Raji (cell line): ENCODE results near the gene LCP2.

ENCODE experiments used
- POLR2A ChIP-seq: IDR thresholded peaks from 2 replicates; pipeline ENCODE4 v1.6.1; 2011; ENCODE audit warnings: low read depth, low read length, control low read depth; ENCODE audit not compliant: insufficient read depth

LCP2 gene

DNA sequence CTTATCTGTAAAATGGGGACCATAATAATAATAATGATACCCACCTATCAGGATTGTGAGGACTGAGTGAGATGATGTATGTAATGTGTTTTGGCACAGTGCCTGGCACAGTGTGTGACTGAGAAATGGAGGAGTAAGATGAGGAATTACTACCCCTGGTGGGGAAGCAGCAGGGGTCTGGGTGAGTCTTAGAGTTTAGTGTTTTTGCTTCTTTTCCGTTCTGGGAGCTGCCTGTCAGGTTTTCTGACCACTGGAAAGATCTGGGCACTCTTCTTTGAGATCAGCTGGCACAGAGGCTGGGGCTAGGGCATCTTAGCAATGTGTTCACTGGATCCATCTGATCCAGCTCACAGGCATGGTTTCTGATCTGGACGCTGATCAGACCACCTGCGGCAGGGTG is 8.5 kb downstream of the LCP2 start:
- no peak for TF ChIP-seq POLR2A

DNA sequence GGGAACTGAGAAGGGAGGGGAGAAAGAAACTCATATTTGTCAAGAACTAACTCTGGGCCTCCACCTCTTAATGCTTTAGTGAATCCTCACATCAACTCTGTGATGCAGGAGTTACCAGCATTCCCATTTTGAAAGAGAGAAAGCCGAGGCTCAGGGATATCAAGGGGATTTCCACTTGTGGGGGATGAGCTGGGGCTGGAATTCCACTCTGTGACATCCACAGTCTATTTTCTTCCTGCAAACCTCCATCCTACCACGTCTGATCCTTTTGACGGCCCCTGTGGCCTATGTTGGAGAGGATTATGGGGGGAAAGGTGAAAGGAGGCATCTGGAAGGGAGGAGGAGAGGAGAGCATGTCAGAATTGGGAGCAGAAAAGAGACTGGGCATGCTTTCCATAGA is 9.0 kb downstream of the LCP2 start:
- no peak for TF ChIP-seq POLR2A

DNA sequence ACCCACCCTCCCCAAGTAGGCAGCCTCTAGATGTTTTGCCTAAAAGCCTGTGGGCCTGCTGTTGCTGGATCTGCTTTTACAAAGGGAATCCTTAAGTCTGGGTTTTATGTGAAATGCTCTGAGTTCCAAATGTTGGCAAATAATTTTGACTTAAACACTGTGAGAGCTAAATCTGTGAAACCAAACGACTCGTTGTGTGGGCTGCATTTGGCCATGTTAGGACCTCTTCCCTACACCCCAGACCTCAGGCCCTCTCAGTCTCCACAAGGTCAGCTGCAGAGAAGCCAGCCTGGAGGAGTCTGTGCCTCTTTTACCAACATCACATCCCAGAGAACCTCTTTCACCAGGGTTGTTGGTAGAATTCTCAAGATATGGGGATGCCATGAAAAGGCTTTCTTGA is 9.4 kb downstream of the LCP2 start:
- TF ChIP-seq POLR2A: no peak

DNA sequence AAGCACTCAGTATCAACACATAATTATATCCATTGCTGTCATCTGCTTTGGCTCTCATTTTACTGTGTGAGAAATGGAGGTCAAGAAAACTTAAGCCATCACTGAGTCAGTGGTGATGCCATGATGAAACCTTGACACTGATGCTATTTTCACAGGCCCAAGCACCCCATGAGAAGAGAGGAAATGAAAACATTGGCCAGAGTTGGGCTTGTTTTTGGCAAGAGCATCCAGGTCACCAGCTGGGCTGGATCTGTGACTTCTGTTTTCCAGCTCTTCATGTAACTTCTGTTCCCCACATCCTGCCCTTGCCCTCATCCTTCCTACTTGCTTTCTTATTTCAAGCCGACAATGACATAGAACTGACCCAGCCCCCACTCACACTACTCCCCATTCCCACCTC is 10.0 kb downstream of the LCP2 start:
- no peak for TF ChIP-seq POLR2A

DNA sequence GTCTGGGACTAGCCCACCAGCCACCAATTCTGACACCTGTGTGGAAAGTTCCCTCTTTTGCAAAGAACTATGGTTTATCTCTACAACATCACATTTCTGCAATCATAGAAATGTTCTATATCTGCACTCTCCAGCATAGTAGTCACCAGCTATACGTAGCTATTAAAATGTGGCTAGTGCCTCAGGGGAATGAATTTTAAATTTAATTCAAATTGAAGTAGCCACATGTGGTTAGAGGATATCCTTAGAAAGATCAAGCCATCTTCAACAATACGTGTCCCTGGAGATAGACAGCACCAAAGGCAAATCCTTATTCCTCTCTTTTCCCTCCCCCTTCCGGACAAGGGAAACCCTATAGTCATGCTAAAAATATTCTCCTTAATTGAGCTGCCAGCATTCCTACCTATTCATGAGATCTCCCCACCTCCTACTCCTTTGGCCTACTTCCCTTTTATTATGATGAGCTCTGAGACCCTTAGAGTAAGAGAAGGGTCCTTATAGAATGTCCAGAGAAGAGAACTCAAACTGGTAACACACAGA is 11.1 kb downstream of the LCP2 start:
- no peak for TF ChIP-seq POLR2A

DNA sequence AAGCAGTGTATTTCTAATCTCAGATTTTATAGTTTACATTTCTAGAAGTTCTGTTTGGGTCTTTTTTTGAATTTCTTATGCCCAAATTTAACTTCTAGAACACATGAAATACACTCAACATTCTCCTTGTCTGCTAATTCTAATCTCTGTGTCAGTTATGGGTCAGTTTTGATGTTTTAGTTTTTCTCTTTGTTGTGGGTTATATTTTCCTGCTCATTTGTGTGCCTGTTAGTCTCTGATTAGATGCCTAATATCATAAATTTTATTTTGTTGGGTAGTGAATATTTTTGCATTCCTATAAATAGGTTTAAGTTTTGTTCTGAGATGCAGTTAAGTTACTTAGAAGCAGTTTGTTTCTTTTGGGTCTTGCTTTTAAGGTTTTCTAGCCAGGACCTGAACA is 12.4 kb downstream of the LCP2 start:
- TF ChIP-seq POLR2A: no peak

DNA sequence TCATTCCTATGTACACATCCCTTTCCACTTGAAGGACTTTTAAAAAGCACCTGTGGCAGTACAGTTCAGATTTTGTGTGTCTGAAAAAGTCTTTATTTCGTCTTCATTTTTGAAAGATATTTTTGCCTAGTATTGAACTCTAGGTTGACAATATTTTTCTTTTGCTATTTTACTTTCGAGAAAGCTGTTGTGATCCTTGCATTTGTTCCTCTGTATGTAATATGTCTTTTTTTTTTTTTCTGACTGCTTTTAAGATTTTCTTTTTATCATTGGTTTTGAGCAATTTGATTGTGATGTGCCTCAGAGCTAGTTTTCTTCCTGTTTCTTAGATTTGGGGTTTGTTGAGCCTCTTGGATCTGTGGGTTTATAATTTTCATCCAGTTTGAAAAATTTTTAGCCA is 13.3 kb downstream of the LCP2 start:
- no peak for TF ChIP-seq POLR2A

DNA sequence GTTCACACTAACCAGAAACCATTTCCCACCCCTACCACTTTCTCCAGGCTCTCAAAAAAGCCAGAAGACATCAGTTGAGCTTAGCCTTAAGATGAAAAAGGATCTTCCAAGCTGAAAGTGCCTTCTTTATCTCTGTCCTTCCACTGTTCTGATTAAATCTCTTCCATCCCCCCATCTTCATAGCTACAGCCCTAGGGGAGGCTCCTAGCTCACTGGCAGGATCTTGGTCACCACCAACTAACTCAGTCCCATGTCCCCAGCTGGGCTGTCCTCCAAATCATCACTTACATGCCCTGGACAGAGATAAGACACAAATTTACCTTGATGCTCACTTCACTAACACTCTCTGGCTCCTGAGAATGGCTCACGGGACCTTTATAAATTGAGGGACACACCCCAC is 14.3 kb downstream of the LCP2 start:
- no peak for TF ChIP-seq POLR2A

DNA sequence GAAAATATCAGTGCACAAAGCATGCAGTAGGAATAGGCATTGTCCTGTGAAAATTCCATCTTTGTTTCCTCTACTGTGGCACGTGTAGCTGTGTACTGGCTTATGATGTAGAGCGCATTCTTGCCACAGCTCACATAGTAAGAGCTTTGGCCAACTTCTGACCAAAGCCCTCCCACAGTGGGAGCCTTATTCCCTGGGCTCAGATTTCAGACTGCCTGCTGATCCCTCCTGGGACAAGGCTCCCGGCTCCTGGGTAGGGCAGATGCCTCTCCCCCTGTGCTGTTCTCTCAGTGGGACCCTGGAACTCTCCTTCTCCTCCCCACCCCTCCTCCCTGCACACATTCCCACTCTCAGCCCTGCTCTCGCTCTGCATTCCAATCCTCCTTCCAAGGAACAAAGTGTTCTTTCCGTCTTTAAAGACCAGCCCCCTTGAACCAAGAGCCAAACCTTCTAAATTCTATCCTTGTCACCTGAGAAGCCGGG is 17.5 kb downstream of the LCP2 start:
- TF ChIP-seq POLR2A: no peak

DNA sequence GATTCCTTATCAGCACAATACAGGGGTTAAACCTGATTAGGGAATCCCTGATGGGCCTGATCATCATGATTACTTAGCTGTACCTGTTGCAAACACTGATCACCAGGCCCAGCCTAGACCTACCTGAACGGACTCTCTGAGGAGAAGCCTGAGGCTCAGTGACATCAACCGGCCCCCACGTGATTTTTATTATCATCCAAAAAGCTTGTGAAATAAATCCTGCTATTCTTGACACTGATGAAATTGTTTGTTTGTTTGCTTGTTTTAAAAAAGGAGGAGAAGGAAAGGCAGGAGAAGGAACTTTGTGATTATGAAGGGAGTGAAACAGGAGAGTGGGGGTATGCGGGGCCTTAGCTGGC is 18.1 kb downstream of the LCP2 start:
- no peak for TF ChIP-seq POLR2A

DNA sequence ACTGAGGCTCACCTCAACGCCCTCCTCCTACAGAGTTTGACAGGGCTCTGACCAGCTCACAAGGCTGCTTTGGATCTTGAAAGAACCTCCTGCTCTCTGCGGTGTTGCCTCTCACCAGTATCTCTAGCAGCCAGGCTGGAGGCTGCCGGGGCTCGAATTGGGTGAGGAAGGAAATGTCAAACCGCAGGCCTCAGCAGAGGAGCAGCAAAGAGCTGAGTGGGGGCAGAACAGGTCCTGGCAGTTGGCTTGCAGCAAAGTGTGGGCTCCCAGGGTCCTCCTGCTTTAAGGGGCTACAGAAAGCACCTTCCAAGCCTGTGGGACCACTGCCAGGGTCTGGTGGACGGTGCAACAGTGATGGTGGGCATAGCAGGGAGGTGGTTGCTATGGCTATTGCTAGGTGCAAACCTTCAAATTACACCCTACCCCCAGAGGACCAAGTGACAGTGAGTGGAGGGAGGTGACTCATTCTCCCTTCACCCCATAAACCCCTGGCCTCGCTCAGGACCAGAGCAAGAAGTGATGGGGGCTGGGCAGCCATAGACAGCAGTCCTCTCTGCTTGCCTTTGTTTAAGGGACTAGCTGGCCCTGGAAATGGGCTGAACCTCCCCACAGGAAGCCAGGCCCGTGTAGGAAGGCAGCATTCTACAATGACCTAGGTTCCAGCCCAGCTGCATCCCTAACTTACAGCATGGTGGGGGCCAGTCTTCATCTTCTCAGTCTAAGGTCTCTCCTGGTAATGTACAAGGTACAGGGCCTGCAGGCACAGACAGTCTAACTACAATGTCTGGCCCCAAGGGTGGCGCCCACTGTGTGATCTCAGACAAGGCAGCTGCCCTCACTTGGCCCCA is 18.7 kb downstream of the LCP2 start:
- TF ChIP-seq POLR2A: no peak

DNA sequence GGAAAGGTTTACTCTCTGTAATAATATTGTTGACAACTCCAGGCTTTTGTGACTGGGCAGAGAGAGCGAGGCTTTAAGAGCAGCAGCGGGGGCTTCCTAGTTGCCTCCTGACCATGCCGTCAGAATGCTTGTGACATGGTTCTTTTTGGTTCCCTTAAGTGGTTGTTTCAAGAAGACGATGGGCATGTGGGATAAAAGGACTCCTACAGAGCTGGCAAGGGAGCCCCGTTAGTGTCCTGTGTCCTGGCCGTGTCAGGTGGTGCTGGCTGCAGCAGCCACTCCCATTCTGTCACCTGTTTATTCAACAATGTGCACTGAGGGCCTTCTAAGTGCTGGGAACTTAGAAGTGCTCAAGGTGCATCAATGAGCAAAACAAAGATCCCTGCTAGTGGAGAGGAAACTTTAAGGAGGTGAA is 19.7 kb downstream of the LCP2 start:
- no peak for TF ChIP-seq POLR2A

DNA sequence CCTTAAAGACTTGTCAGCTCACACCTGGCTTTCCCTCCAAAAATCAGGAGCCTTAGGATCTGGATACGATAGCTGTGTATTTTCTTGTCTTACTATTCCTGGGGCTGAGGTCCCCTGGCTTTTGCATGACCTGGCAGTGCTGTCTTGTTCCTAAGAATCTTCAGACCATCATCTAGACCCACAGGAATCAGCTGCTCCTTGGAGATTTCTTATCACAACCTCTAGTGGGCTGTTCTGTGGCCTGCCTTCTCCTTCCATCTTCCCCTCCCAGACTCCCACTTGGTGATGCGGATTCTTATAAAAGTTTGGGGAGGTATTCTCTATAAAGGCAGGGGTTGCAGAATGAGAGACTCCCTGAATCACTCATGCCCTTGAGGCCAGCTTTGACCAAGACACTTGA is 21.4 kb downstream of the LCP2 start:
- no peak for TF ChIP-seq POLR2A

DNA sequence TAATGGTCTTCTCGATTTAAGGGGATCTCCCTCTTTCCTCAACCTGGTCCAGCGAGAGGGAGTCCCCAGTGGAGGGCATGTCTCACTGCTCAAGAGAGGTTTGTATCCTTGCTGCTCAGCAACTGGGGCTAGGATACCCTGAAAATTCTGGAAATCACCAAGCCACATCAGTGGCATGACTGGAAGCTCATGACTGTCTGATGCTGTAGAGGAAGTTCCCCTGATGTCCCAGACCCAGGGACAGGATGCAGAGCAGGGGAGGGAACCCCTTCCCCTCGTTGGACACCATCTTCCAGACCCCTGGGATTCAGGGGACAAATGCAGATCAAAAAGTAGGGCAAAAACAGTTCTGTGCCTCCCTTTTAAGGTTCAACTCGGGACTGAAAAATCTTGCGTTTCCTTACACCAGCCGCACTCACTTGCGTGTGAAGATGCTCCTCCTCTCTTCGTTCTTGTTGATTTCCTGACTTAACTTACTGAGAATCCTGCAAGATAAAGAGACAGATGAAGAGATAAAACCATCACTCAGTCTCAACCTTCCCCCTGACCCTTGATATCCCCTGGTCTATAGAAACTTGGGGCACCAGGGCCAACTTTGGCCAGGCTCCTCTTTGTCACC is 22.1 kb downstream of the LCP2 start:
- no peak for TF ChIP-seq POLR2A

DNA sequence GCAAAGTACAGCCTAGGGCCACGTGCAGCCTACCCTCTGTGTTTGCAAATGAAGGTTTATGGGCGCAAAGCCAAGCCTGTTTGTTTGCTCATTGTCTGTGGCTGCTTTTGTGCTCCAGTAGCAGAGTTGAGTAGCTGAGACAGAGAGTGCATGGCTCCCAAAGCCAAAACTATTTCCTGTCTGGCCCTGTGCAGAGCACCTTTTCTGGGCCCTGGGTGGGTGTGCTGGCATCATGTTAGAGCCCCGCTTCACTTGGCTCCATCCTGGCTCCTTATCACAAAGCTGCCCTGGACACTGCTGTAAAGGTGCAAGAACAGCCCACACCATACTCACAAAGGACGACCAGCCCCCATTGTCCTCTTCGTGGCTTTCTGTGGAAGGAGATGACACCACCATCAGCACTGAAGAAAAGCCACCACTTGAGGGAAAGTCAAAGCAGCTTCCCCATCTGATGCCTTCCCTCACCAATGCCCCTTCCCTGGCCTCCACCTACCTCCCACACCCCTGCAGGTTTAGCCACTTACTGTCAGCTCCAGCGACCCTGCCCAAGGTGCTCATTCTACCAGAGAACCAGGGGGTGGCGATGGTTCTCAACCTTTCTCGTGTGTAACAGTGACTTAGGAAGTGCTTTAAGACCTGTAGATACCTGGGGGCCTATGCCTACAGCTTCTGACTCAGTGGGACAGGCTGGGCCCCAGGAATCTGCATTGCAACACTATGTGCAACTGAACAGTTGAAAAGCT is 23.4 kb downstream of the LCP2 start:
- TF ChIP-seq POLR2A: no peak

DNA sequence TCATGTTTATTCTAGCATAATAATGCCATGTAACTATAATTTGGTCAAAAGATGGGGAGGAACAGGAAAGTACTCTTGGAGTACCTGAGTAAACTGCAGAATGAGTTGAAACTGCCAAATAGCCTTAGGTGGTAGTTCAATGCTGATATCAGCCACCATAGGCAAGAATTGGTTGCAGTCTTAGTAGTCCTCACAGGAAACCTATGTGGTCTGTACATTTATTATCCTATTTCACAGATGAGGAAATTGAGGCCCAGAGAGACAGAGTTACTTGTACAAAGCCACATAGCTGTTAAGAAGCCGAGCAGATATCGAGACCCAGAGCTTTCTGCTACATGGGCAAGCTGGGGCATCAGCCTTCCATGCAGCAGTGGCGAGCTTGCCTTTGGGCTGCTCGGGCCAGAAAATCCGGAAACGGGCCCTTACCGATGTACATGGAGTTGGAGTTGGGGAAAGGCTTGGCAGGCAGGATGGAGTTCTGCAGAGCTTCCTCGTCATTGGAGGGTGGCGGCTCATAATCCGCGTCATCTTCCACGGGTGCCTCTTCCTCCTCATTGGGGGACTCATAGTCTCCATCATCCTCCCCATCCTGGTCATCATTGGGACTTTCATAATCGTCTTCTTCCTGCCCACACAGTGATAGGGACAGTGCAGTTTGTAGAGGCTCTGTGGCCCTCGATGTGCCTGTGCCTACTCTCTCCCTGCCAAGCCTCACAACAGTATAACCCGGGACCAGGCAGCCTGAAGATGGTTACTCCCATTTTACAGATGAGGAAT is 27.1 kb downstream of the LCP2 start:
- TF ChIP-seq POLR2A: no peak

DNA sequence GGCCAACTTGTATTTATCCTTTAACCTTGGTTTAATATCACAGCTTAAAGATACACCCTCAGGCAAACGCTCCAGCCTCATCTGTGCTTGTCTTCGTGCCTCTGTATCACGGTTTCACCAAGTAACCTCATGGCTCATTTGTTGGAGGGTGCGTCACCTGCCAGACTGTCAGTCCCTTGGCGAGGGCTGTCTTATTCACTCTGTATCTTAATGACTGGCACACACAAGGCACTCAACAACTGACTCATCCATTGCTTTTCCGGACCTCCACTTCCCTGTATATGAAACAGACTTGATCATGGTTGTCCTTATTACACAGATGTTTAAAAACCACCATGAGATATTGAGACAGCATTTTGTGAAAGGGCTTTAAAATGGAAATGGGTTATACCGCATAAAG is 28.0 kb downstream of the LCP2 start:
- no peak for TF ChIP-seq POLR2A
